Stimulated activated CD8-positive, alpha-beta memory T cell treated with anti-CD3 and anti-CD28 coated beads, Interleukin-7, amount 100 ng/mL, for 1 hour (primary cell): ENCODE measurements around the gene ATG4B.

Experiments
- DNase-seq, 2 donors: peaks; one replicate each; pipeline ENCODE4 v3.0.0-alpha.2; 2020; ENCODE audit warnings: low read depth in 2 of 2

ATG4B gene

GRCh38 chr2:241666627-241667400, 29.3 kb downstream of the ATG4B start:
- DNase-seq, result no peak

DNA sequence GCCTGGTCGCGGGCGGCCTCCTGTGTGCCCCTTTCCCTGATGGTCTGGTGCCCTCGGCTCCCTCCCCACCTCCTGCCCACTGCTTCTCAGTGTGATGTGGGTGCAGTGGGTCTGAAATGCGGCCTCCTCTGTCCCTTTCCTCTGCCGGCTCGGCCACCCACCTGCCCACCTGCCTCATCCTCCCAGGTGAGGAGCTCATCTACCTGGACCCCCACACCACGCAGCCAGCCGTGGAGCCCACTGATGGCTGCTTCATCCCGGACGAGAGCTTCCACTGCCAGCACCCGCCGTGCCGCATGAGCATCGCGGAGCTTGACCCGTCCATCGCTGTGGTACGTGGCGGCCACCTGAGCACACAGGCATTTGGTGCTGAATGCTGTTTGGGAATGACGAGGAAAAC, 30.9 kb downstream of the ATG4B start:
- DNase-seq, result no peak

DNA sequence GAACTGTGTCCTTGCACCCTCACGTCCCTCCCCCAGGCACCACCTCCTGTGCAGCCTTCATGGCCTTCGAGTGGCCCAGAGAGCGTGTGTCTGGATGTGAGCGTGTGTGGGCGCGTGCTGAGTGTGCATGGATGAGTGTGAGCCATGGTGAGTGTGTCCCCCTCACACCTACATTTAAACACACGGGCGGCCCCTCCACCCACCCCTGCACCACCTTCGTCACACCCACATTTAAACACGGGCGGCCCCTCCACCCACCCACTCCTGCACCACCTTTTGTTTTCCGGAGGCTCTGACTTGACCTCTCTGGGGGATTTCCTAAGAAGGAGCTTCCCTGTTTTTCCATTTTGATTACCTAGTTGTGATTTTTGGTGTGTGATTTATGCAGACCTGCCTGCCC, 31.3 kb downstream of the ATG4B start:
- no peak for DNase-seq

GRCh38 chr2:241670333-241671110, 33.0 kb downstream of the ATG4B start:
- DNase-seq, result no peak

GRCh38 chr2:241671457-241672240, 34.2 kb downstream of the ATG4B start:
- no peak for DNase-seq

DNA sequence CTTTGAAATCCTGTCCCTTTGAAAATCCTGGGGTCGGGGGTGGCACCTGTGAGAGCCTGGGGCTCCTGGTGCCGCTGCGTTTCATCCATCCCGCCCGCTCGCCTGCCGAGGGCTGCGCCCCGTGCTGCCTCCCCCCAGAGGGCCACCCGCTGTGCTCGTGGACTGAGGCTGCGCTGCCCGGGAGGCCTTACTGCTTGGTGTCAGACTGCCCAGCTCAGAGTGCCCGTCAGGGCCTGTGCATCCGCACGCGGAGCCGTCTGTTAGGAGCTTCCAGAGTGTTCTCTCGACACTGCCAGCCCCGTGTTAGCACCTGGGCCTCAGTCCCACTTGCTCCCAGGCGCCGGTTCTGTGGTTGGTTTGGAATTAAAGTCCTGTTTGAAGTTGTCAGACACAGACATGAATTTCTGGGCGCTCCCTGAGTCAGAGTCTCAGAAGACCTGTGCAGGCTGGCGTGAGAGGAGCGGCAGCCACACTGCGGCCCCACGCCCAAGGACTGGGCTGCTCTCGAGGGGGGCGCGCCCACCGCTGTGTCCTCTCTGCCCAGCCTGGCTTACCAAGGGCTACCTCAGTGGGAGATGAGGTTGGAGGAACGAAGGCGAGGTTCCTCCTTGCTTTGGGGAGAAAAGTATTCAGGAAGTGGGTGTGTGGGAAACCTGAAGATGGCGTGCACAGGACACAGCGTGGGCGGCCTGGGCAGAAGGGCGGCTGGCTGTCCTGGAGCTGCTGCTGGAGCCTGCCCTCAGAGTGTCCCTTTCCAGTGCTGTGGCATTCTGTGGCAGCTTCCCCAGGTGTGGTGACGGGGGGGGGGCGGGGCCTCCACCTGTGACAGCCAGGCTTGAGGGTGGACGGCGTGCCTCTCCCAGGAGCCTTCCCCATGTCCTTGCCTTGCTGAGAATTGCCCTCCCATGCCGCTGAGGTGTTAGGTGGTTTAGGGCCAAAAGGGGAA, 35.0 kb downstream of the ATG4B start:
- DNase-seq, result no peak

DNA sequence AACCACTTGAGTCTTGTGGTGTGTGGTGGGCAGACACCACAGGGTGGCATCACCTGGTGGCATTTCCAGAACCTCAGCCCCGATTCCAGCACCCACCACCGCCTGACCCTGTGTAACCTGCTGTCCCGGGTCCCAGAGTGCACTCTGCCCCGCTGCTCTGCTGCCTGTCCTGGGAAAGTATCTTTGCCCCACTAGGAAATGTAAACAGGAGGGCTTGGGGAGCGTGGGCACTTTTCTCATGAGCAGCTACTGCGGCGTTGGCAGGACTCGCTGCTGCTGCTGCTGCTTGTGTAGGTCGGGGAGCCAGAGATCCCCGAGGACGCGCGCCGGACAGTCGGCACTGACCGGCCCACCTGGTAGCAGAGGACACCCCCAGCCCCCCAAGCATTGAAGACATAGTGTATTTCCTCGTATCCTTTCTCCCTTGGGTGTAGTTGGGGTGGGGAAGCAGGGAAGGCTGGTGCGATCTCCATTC, 35.7 kb downstream of the ATG4B start:
- no peak for DNase-seq

DNA sequence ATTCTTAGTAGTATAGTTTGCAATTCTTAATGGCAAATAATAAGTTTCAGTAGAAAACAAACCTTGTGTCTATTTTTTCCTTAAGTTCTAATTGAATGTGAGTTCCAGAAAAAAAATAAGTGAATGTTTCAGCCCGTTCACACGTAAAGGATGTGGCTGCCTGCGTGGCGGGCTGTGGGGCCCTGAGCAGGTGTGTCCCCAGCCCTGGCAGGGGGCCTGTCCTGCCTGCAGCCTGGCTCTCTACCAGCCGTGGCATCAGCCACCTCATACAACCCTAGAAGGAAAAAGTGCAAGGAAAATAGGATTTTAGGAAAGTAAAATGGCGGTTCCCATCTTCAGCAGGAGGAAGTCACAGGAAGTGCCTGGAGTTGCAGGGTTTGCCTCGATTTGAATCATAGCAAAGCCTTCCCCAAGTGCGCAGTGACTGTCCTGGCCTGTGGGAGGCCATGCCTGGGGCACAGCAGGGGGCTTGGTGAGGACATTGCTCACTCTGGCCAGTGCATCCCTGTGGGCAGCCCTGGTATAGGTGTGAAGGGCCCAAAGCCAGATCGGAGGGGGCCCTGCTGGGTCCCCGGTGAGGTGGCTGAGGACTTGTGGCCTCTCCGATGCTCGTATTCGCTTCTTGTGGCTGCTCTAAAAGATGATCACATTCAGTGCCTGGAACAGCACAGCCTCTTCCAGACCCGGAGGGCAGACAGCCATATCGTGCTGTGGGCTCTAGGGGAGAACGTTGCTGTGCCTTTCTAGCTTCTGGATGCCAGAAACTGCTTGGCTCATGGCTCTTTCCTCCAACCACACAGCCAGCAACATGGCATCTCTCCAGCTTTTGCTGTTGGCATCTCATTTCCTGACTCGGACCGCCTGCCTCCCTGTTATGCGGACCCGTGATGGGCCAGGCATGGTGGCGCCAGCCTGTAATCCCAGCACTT, 36.6 kb downstream of the ATG4B start:
- DNase-seq, result no peak

GRCh38 chr2:241675885-241676284, 38.4 kb downstream of the ATG4B start:
- no peak for DNase-seq

- no peak for DNase-seq
Observed at GRCh38 chr2:241676665-241677064, 39.2 kb downstream of the ATG4B start.

DNA sequence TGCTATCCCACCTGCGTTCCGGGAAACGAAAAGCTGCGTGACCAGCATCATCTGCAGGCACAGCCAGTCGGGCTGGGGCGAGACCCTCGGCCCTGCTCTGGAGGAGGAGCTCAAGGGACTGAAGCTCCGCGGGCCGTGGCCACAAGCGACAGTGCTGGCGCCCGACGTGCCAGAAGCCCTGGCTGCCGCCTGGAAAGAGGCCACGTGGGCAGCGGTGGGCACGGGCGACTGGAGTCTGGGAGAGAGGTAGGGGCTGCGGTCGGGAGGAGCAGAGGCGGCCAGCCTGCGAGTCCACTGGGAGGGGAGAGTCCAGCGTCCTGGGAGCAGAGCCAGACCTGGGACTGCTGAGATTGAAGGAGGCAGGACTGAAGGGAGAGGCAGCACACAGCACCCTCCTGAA, 39.9 kb downstream of the ATG4B start:
- no peak for DNase-seq

DNA sequence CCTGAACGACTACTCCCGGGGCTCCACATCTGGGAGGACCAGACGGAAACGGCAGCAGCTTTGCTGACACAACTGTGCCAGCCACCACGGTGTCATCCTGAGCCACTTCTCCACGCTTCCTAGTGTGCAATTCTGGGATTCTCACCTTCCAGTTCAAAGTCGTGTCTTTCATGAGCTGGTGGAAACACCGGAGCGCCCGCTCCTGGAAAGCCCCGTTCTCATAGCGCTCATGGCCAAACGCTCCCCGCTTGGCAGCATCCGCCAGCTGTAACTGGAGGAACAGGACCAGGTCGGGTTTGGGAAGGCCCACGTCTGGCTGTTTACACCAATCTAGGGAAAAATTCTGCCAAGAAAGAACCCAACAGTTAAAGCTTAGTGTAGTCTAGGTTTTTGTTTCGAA, 40.8 kb downstream of the ATG4B start:
- no peak for DNase-seq

GRCh38 chr2:241678784-241679540, 41.5 kb downstream of the ATG4B start:
- no peak for DNase-seq

GRCh38 chr2:241680044-241680443, 42.6 kb downstream of the ATG4B start:
- DNase-seq, result no peak

DNA sequence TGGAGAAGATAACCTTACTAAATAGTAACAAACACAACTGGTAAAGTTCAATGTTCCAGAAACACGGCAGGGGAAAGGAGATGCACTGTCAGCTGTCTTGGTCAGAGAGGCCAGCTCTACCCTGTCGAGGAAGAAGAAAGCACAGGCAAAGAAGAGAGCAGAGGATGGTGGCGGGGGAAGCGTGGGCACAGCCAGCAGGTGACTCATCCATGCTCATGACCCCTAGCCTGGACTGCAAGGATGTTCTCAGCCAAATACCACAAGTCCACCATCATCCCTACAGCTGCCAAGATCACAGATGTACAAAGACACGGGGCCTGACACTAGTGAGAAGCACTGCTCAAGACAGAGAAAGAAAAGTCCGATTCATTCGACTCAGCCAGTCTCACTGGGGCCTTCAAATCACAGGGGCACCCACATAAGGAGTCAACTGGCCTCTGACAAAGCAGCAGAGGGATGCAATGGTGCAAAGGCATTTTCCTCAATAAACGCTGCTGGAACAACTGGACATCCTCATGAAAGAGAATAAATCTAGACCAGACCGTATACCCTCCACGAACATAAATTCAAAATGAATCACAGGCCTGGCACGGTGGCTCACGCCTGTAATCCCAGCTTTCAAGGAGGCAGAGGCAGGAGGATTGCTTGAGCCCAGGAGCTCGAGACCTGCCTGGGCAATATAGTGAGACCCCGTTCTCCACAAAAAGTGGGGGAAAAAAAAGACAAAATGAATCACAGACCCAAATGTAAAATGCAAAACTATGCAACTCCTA, 43.5 kb downstream of the ATG4B start:
- no peak for DNase-seq

GRCh38 chr2:241686324-241686649, 48.8 kb downstream of the ATG4B start:
- no peak for DNase-seq

- peak; percentile 87 to 90 for DNase-seq
Observed at GRCh38 chr2:241686650-241687425, 49.3 kb downstream of the ATG4B start, which contains the start of gene DTYMK. TSS of gene DTYMK (minus strand) at chr2:241686815. CDS start at chr2:241686783, 32 bp downstream.

GRCh38 chr2:241689306-241689705, 51.8 kb downstream of the ATG4B start:
- no peak for DNase-seq
